Endometrium (tissue), 2 donors: Measurements from ENCODE around the gene ST6GAL2.
A peak's percentile ranks its signal among the peaks of the same experiment; 100 is the strongest.

ENCODE experiments used
- FAIRE-seq: peaks from 2 replicates; lab custom pipeline; 2012; peaks lifted over from hg19 to GRCh38; lab: Jason Lieb, UNC
- donor health status: control.
- donor health status: control.

ST6GAL2 gene

GRCh38 chr2:106827158-106827557, 58.8 kb downstream of the ST6GAL2 start:
- FAIRE-seq: no peak

GRCh38 chr2:106825161-106825560, 60.8 kb downstream of the ST6GAL2 start:
- no peak for FAIRE-seq

GRCh38 chr2:106816974-106817373, 69.0 kb downstream of the ST6GAL2 start:
- FAIRE-seq: no peak

- no peak for FAIRE-seq
Observed at GRCh38 chr2:106812841-106813240, 73.1 kb downstream of the ST6GAL2 start.

GRCh38 chr2:106812383-106812782, 73.6 kb downstream of the ST6GAL2 start:
- no peak for FAIRE-seq

- no peak for FAIRE-seq
Observed at GRCh38 chr2:106805716-106806115, 80.3 kb downstream of the ST6GAL2 start.

GRCh38 chr2:106804161-106804560, 81.8 kb downstream of the ST6GAL2 start:
- FAIRE-seq: peak; percentile 37

- no peak for FAIRE-seq
Observed at GRCh38 chr2:106800976-106801655, 84.9 kb downstream of the ST6GAL2 start.

- no peak for FAIRE-seq
Observed at GRCh38 chr2:106800180-106800579, 85.8 kb downstream of the ST6GAL2 start.

GRCh38 chr2:106798826-106799552, 87.0 kb downstream of the ST6GAL2 start:
- no peak for FAIRE-seq

GRCh38 chr2:106797494-106797893, 88.5 kb downstream of the ST6GAL2 start:
- FAIRE-seq: no peak

- no peak for FAIRE-seq
Observed at GRCh38 chr2:106792671-106793070, 93.3 kb downstream of the ST6GAL2 start.

GRCh38 chr2:106789185-106789584, 96.8 kb downstream of the ST6GAL2 start:
- no peak for FAIRE-seq

- FAIRE-seq: no peak
Observed at GRCh38 chr2:106782681-106783080, 103.3 kb downstream of the ST6GAL2 start.

GRCh38 chr2:106781196-106781595, 104.8 kb downstream of the ST6GAL2 start:
- no peak for FAIRE-seq

- no peak for FAIRE-seq
Observed at GRCh38 chr2:106771811-106772210, 114.2 kb downstream of the ST6GAL2 start.

GRCh38 chr2:106770986-106771385, 115.0 kb downstream of the ST6GAL2 start:
- FAIRE-seq: no peak

GRCh38 chr2:106764614-106765013, 121.4 kb downstream of the ST6GAL2 start:
- FAIRE-seq: no peak

GRCh38 chr2:106759966-106760365, 126.0 kb downstream of the ST6GAL2 start:
- no peak for FAIRE-seq

GRCh38 chr2:106758901-106759497, 127.0 kb downstream of the ST6GAL2 start:
- FAIRE-seq: no peak
